Hepatocyte (in vitro differentiated cells): Measurements from ENCODE around the gene CCBE1. TPM values are rescaled to one million over a fixed set of nuclear protein-coding genes. Genes with fewer than 3 reads are reported as not detected.

Experiments used
- DNase-seq: peaks from one replicate; pipeline ENCODE4 v3.0.0-alpha.2; 2016; ENCODE audit warnings: low spot score
- H2AFZ ChIP-seq: fragments of 200-600 bp; sonication (generic); 2 replicates; pipeline ENCODE4 v1.6.0; 2016; ENCODE audit warnings: antibody characterized with exemption, mild to moderate bottlenecking
- H3K27ac ChIP-seq: fragments of 200-600 bp; sonication (generic); 2 replicates; pipeline ENCODE4 v1.5.1; 2016; ENCODE audit warnings: mild to moderate bottlenecking
- H3K27me3 ChIP-seq: fragments of 200-600 bp; sonication (generic); 2 replicates; pipeline ENCODE4 v1.6.1; 2016
- H3K36me3 ChIP-seq: fragments of 200-600 bp; sonication (generic); replicated peaks from 2 replicates; pipeline ENCODE4 v1.5.1; 2016; ENCODE audit warnings: low read depth; ENCODE audit not compliant: insufficient read depth
- H3K4me1 ChIP-seq: fragments of 200-600 bp; sonication (generic); 2 replicates; pipeline ENCODE4 v1.5.1; 2016; ENCODE audit warnings: mild to moderate bottlenecking, moderate library complexity; ENCODE audit not compliant: insufficient read depth
- H3K4me2 ChIP-seq: fragments of 200-600 bp; sonication (generic); 2 replicates; pipeline ENCODE4 v1.6.0; 2016
- H3K4me3 ChIP-seq: fragments of 200-600 bp; sonication (generic); 2 replicates; pipeline ENCODE4 v1.5.1; 2016; ENCODE audit warnings: mild to moderate bottlenecking
- H3K79me2 ChIP-seq: fragments of 200-600 bp; sonication (generic); 2 replicates; pipeline ENCODE4 v1.6.0; 2017; ENCODE audit warnings: mild to moderate bottlenecking
- H3K9me2 ChIP-seq: fragments of 200-600 bp; sonication (generic); replicated peaks from 2 replicates; pipeline ENCODE4 v1.6.0; 2017; ENCODE audit warnings: mild to moderate bottlenecking; ENCODE audit not compliant: insufficient read depth
- H3K9me3 ChIP-seq: fragments of 200-600 bp; sonication (generic); 2 replicates; pipeline ENCODE4 v1.5.1; 2016; ENCODE audit warnings: low read depth, mild to moderate bottlenecking
- H4K20me1 ChIP-seq: fragments of 200-600 bp; sonication (generic); 2 replicates; pipeline ENCODE4 v1.6.0; 2016; ENCODE audit warnings: mild to moderate bottlenecking; ENCODE audit not compliant: insufficient read depth, poor library complexity, severe bottlenecking
- EZH2 ChIP-seq: fragments of 200-600 bp; sonication (generic); IDR thresholded peaks from 2 replicates; pipeline ENCODE4 v1.6.1; 2016; ENCODE audit warnings: antibody characterized with exemption, mild to moderate bottlenecking, borderline replicate concordance
- EZH2phosphoT487 ChIP-seq: fragments of 200-600 bp; sonication (generic); IDR thresholded peaks from one replicate; pipeline ENCODE4 v1.6.1; 2018; ENCODE audit warnings: antibody characterized with exemption, mild to moderate bottlenecking, low read depth, moderate library complexity; ENCODE audit not compliant: unreplicated experiment, severe bottlenecking
- WGBS: methylation state at CpG from one replicate; pipeline ENCODE4 v1.1.6; 2016; ENCODE audit warnings: low lambda C conversion rate; ENCODE audit errors: missing lambda C conversion rate; 5-methylcytosine and 5-hydroxymethylcytosine counted together
- polyA plus RNA-seq: library from polyadenylated mRNA; unstranded; fragments of >200 nt; fragmentation: Nextera tagmentation; extraction: Ambion mirVana; gene quantifications from 2 replicates; pipeline ENCODE4 v1.2.1, GENCODE V29; 2016
- total RNA-seq: library from RNA; depleted of rRNA; stranded (reverse); fragments of >200 nt; gene quantifications from 2 replicates; pipeline ENCODE4 v1.2.3, GENCODE V29; 2014
- TF ChIP-seq, protein P1 (sequence below): fragments of 200-600 bp; sonication (generic); IDR thresholded peaks from 2 replicates; pipeline ENCODE4 v1.5.1; 2016; ENCODE audit warnings: antibody characterized with exemption, mild to moderate bottlenecking; ENCODE audit not compliant: poor library complexity

Gene CCBE1
- total and polyA plus RNA-seq, 2 experiments from 2014 or later = 3.1 to 9.2 TPM

DNA sequence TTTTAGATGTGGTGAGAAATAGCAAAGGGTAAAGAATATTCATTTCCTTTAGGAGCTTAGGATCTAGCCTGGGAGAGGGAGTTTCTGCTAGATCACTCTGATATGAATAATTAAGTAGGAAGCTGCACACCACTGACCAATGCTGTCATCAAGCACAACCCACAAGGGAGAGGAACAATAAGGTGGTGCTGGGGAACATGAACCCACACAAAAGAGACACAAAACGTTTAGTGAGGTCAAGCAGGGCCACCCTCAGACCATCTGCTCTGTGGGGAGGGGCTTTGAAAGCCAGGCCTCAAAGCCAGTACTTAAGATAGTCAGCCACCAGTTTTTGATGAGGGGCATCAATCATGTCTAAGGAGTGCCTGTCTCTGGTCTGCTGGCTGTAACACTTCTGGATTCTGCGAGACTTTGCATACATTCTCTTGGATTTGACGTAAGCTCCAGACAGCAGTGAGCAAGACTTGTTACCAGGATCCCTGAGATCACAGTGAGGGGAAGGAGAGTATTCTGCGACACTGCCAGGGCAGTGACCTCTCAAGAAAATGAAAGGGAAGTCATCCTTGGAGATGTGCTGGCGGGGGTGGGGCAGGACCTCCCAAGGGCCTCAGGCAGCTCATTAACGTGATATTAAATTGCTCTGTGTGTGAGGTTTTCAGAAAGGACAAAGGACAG is 127.0 kb downstream of the CCBE1 start:
- H3K79me2 ChIP-seq = no peaks in the 10 kb centered on the region
- no peaks in the 10 kb centered on the region for H3K9me2 ChIP-seq
- no peak for DNase-seq
- no peak overlapping the region for H3K4me2 ChIP-seq
- no peaks in the 10 kb centered on the region for H3K36me3 ChIP-seq
- no peaks in the 10 kb centered on the region for H3K9me3 ChIP-seq
- no peak overlapping the region for H3K4me3 ChIP-seq
- H3K27ac ChIP-seq = no peak overlapping the region
- H4K20me1 ChIP-seq = no peaks in the 10 kb centered on the region
- TF ChIP-seq, protein P1, sequence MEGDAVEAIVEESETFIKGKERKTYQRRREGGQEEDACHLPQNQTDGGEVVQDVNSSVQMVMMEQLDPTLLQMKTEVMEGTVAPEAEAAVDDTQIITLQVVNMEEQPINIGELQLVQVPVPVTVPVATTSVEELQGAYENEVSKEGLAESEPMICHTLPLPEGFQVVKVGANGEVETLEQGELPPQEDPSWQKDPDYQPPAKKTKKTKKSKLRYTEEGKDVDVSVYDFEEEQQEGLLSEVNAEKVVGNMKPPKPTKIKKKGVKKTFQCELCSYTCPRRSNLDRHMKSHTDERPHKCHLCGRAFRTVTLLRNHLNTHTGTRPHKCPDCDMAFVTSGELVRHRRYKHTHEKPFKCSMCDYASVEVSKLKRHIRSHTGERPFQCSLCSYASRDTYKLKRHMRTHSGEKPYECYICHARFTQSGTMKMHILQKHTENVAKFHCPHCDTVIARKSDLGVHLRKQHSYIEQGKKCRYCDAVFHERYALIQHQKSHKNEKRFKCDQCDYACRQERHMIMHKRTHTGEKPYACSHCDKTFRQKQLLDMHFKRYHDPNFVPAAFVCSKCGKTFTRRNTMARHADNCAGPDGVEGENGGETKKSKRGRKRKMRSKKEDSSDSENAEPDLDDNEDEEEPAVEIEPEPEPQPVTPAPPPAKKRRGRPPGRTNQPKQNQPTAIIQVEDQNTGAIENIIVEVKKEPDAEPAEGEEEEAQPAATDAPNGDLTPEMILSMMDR = no peak
- no peak for TF ChIP-seq EZH2
- no peak for TF ChIP-seq EZH2phosphoT487
- H3K4me1 ChIP-seq = peaks cover 6% of the 10 kb centered on the region
- H2AFZ ChIP-seq = no peak overlapping the region
- peaks cover 7% of the 10 kb centered on the region for H3K27me3 ChIP-seq
- WGBS = 47% methylated on average over 6 of the region's 6 CpGs

DNA sequence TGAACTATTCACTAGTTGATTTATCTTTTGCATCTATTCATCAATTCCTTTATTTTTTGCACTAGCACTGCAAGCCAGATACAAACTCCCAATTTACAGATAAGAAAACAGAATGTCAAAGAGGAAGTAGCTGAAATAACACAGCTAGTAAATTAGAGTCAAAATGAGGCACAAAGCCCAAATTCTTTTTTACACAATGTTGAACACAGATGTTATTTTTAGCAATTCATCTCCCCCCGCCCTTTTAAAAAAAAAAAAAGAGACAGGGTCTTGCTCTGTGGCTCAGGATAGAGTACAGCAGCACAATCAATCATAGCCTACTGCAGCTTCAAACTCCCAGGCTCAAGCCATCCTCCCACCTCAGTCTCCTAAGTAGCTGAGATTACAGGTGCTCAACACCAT is 127.8 kb downstream of the CCBE1 start:
- peaks cover 6% of the 10 kb centered on the region for H3K4me1 ChIP-seq
- no peaks in the 10 kb centered on the region for H3K79me2 ChIP-seq
- H4K20me1 ChIP-seq = no peaks in the 10 kb centered on the region
- H3K27me3 ChIP-seq = peaks cover 2% of the 10 kb centered on the region
- WGBS = 57% methylated on average over 1 of the region's 1 CpG
- no peaks in the 10 kb centered on the region for H3K36me3 ChIP-seq
- no peak overlapping the region for H2AFZ ChIP-seq
- H3K9me3 ChIP-seq = no peaks in the 10 kb centered on the region
- TF ChIP-seq, protein P1 = no peak
- TF ChIP-seq EZH2phosphoT487 = no peak
- TF ChIP-seq EZH2 = no peak
- H3K4me3 ChIP-seq = no peak overlapping the region
- DNase-seq = no peak
- no peaks in the 10 kb centered on the region for H3K9me2 ChIP-seq
- no peak overlapping the region for H3K27ac ChIP-seq
- H3K4me2 ChIP-seq = no peak overlapping the region

DNA sequence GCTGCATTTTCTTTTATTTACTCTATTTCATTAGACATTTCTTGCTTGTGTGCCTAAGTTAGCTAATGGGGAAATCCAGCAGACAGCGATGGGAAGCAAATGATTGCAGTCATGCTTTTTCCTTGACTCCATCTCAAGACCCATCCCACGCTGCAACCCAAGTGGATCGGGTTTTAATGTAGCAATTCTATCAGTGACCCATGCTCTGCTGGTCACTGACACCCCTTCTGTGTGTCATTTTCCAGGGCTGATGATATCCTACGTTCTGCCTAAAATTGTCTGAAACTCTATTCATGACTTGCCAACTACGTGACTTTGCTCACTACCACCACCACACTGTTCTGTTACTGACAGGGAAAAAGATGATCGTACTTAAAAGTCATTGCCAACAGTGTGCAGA is 129.8 kb downstream of the CCBE1 start:
- no peaks in the 10 kb centered on the region for H3K27me3 ChIP-seq
- H3K79me2 ChIP-seq = no peaks in the 10 kb centered on the region
- no peak overlapping the region for H3K4me2 ChIP-seq
- no peaks in the 10 kb centered on the region for H3K9me2 ChIP-seq
- H4K20me1 ChIP-seq = no peaks in the 10 kb centered on the region
- H3K9me3 ChIP-seq = no peaks in the 10 kb centered on the region
- TF ChIP-seq EZH2 (no peak), EZH2phosphoT487 (no peak)
- no peak overlapping the region for H3K27ac ChIP-seq
- H3K36me3 ChIP-seq = no peaks in the 10 kb centered on the region
- DNase-seq = no peak
- 87% methylated on average over 6 of the region's 6 CpGs for WGBS
- peaks cover 6% of the 10 kb centered on the region for H3K4me1 ChIP-seq
- no peak overlapping the region for H2AFZ ChIP-seq
- no peak overlapping the region for H3K4me3 ChIP-seq

DNA sequence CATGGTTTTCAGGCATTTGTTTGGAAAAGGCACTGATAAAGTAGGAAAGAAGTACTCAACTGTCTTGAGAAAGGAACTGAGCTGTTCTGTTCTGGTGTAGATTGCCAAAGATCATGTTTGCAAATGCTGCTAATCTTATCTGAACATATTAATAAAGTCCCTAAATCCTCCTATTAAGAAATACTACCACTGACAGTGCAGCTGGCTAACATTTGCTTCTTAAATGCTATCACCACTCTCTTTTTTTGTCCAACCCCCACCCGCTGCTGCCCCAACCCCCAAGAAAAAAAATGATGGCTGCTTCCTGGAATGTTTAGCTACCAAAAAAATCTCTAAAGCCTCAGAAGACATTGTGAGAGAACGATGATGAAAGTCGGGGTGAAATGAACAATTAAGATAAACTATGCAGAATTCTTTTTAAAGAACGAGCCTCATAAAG is 130.7 kb downstream of the CCBE1 start:
- Histone ChIP-seq H4K20me1 (no peaks in the 10 kb centered on the region), H2AFZ (no peak overlapping the region), H3K27me3 (no peaks in the 10 kb centered on the region), H3K4me2 (peak overlapping the region; percentile 11), H3K36me3 (no peaks in the 10 kb centered on the region), H3K9me3 (no peaks in the 10 kb centered on the region), H3K27ac (no peak overlapping the region), H3K4me1 (peaks cover 6% of the 10 kb centered on the region), H3K4me3 (no peak overlapping the region), H3K9me2 (no peaks in the 10 kb centered on the region), H3K79me2 (no peaks in the 10 kb centered on the region)
- peak; percentile 44 for DNase-seq
- WGBS = 28% methylated on average over 4 of the region's 4 CpGs
- TF ChIP-seq, protein P1 = no peak
- TF ChIP-seq EZH2phosphoT487 = peak; percentile 68
- no peak for TF ChIP-seq EZH2
